SK-N-SH treated with all-trans-retinoic acid at 6 μM for 48 hours (cell line): ENCODE data around the gene JPH3.

Source experiments
- ATAC-seq: fragments of 200-7000 bp; cut with Tn5 transposase; 3 replicates; pipeline ENCODE4 v1.9.1; 2020; ENCODE audit warnings: mild to moderate bottlenecking, moderate library complexity
- ARNTL ChIP-seq: fragments of 450-650 bp; formaldehyde crosslinking; IDR thresholded peaks from 2 replicates; pipeline ENCODE4 v1.5.0; 2020; ENCODE audit warnings: low read depth, mild to moderate bottlenecking, moderate library complexity, borderline replicate concordance
- BACH2 ChIP-seq: fragments of 250-450 bp; sonication (Bioruptor Pico); IDR thresholded peaks from 2 replicates; pipeline ENCODE4 v1.9.0; 2021; ENCODE audit warnings: mild to moderate bottlenecking, borderline replicate concordance
- CSDC2 ChIP-seq: fragments of 250-450 bp; sonication (Bioruptor Pico); IDR thresholded peaks from 2 replicates; pipeline ENCODE4 v1.5.0; 2020; ENCODE audit warnings: mild to moderate bottlenecking, moderate library complexity
- ESRRG ChIP-seq: fragments of 250-450 bp; sonication (Bioruptor Pico); IDR thresholded peaks from 2 replicates; pipeline ENCODE4 v1.6.1; 2021; ENCODE audit warnings: mild to moderate bottlenecking
- GLIS3 ChIP-seq: fragments of 250-450 bp; sonication (Bioruptor Pico); IDR thresholded peaks from 2 replicates; pipeline ENCODE4 v1.5.0; 2020; ENCODE audit warnings: mild to moderate bottlenecking, moderate library complexity
- ISL1 ChIP-seq: fragments of 250-450 bp; sonication (Bioruptor Pico); IDR thresholded peaks from 2 replicates; pipeline ENCODE4 v2.1.2; 2022; ENCODE audit warnings: mild to moderate bottlenecking, moderate library complexity
- OSR1 ChIP-seq: fragments of 250-450 bp; sonication (Bioruptor Pico); IDR thresholded peaks from 2 replicates; pipeline ENCODE4 v1.8.0; 2022; ENCODE audit warnings: moderate library complexity, mild to moderate bottlenecking, inconsistent platforms
- PPARA ChIP-seq: fragments of 250-450 bp; sonication (Bioruptor Pico); IDR thresholded peaks from 2 replicates; pipeline ENCODE4 v1.5.0; 2020; ENCODE audit warnings: mild to moderate bottlenecking, borderline replicate concordance
- RARB ChIP-seq: fragments of 250-450 bp; sonication (Bioruptor Pico); IDR thresholded peaks from 2 replicates; pipeline ENCODE4 v1.8.0; 2021; ENCODE audit warnings: mild to moderate bottlenecking, moderate library complexity
- SNAI2 ChIP-seq: fragments of 250-450 bp; sonication (Bioruptor Pico); IDR thresholded peaks from 2 replicates; pipeline ENCODE4 v1.5.0; 2020; ENCODE audit warnings: mild to moderate bottlenecking, moderate library complexity
- TCF4 ChIP-seq: fragments of 250-450 bp; sonication (Bioruptor Pico); IDR thresholded peaks from 2 replicates; pipeline ENCODE4 v1.8.0; 2021; ENCODE audit warnings: mild to moderate bottlenecking, moderate library complexity, borderline replicate concordance
- TOX ChIP-seq: fragments of 250-450 bp; sonication (Bioruptor Pico); IDR thresholded peaks from 2 replicates; pipeline ENCODE4 v1.8.0; 2021; ENCODE audit warnings: mild to moderate bottlenecking, moderate library complexity, borderline replicate concordance
- ZC3H10 ChIP-seq: fragments of 250-450 bp; sonication (Bioruptor Pico); IDR thresholded peaks from 2 replicates; pipeline ENCODE4 v1.5.1; 2021; ENCODE audit warnings: mild to moderate bottlenecking, moderate library complexity
- ZFP3 ChIP-seq: fragments of 250-450 bp; sonication (Bioruptor Pico); IDR thresholded peaks from 2 replicates; pipeline ENCODE4 v1.5.0; 2020; ENCODE audit warnings: mild to moderate bottlenecking, moderate library complexity
- ZFP30 ChIP-seq: fragments of 450-650 bp; formaldehyde crosslinking; IDR thresholded peaks from 2 replicates; pipeline ENCODE4 v1.5.0; 2022; ENCODE audit warnings: mild to moderate bottlenecking, moderate library complexity
- ZNF565 ChIP-seq: fragments of 450-650 bp; formaldehyde crosslinking; conservative IDR thresholded peaks from 2 replicates; pipeline ENCODE4 v1.5.0; 2020; ENCODE audit warnings: low read depth, mild to moderate bottlenecking, moderate library complexity
- ZNF70 ChIP-seq: fragments of 450-650 bp; formaldehyde crosslinking; IDR thresholded peaks from 2 replicates; pipeline ENCODE4 v1.5.0; 2020; ENCODE audit warnings: mild to moderate bottlenecking, moderate library complexity
- ZNF8 ChIP-seq: fragments of 450-650 bp; formaldehyde crosslinking; IDR thresholded peaks from 2 replicates; pipeline ENCODE4 v1.5.0; 2020; ENCODE audit warnings: mild to moderate bottlenecking, moderate library complexity
- TF ChIP-seq, protein P1 (sequence below): fragments of 250-450 bp; sonication (Bioruptor Pico); IDR thresholded peaks from 2 replicates; pipeline ENCODE4 v1.5.1; 2020; ENCODE audit warnings: low read depth, mild to moderate bottlenecking, moderate library complexity
- TF ChIP-seq, protein P2 (sequence below): fragments of 250-450 bp; sonication (Bioruptor Pico); IDR thresholded peaks from 2 replicates; pipeline ENCODE4 v1.5.0; 2020; ENCODE audit warnings: mild to moderate bottlenecking, moderate library complexity
- TF ChIP-seq, protein P3 (sequence below): fragments of 250-450 bp; sonication (Bioruptor Pico); IDR thresholded peaks from 2 replicates; pipeline ENCODE4 v1.8.0; 2020; ENCODE audit warnings: mild to moderate bottlenecking, moderate library complexity, borderline replicate concordance
- TF ChIP-seq, protein P4 (sequence below): fragments of 250-450 bp; sonication (Bioruptor Pico); IDR thresholded peaks from 2 replicates; pipeline ENCODE4 v1.8.0; 2021; ENCODE audit warnings: low read depth, mild to moderate bottlenecking, moderate library complexity, borderline replicate concordance
- TF ChIP-seq, protein P5 (sequence below): fragments of 250-450 bp; sonication (Bioruptor Pico); IDR thresholded peaks from 2 replicates; pipeline ENCODE4 v1.5.1; 2021; ENCODE audit warnings: mild to moderate bottlenecking, moderate library complexity

Gene JPH3

DNA sequence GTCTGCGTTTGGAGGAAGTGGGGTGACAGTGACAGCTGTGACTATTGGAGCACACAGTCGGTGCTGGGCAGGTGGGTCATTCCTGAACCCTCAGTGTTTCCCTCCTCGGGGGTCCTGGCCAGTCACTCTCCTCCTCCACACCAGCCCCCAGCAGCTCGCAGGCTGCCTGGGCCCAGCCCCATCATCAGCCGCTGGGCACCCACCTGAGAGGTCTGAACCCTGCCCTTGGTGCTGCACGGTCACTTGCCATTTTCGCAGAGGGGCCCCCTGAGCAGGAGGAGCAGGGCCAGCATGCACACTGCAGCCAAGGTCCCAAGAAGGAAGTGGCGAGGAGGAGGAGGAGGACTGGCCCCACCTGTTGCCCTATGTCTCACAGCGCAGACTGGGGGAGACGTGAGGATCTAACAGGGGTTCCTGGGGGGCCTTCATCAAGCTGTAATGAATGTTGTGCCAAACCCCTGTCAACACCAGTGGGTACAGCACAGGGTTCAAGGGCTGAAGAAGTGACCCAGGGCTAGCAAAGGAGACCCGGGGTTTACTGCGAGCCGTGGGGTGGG, 23.0 kb downstream of the JPH3 start:
- no peak for ATAC-seq
- TF ChIP-seq ZNF70 (CRISPR knock-in tag) (no peak), CSDC2 (no peak), ZFP30 (CRISPR knock-in tag) (no peak), ZNF565 (CRISPR knock-in tag) (no peak), SNAI2 (CRISPR knock-in tag) (no peak), OSR1 (CRISPR knock-in tag) (no peak), ESRRG (CRISPR knock-in tag) (no peak)
- TF ChIP-seq, protein P1, sequence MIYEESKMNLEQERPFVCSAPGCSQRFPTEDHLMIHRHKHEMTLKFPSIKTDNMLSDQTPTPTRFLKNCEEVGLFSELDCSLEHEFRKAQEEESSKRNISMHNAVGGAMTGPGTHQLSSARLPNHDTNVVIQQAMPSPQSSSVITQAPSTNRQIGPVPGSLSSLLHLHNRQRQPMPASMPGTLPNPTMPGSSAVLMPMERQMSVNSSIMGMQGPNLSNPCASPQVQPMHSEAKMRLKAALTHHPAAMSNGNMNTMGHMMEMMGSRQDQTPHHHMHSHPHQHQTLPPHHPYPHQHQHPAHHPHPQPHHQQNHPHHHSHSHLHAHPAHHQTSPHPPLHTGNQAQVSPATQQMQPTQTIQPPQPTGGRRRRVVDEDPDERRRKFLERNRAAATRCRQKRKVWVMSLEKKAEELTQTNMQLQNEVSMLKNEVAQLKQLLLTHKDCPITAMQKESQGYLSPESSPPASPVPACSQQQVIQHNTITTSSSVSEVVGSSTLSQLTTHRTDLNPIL (CRISPR knock-in tag) = no peak

DNA sequence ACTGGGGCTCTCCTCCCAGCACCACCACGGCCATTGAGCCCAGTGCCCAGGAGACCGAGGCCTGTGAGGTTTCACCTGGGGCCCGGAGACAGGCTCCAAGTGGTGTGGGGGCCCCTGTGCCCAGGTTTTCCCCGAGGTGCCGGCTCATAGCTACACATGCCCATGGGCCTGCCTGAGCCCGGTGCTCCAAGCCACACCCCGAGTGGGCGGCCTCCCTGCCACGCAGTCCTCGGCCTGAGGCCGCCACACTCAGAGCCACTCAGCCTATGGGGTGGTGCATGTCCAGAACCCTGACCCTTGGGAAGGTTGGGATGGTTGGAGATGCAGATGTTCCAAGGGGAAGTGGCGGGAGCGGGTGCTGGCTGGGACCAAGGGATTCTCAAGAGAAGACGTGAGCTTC, 24.1 kb downstream of the JPH3 start:
- no peak for ATAC-seq
- TF ChIP-seq ESRRG (CRISPR knock-in tag) = no peak
- TF ChIP-seq, protein P2, sequence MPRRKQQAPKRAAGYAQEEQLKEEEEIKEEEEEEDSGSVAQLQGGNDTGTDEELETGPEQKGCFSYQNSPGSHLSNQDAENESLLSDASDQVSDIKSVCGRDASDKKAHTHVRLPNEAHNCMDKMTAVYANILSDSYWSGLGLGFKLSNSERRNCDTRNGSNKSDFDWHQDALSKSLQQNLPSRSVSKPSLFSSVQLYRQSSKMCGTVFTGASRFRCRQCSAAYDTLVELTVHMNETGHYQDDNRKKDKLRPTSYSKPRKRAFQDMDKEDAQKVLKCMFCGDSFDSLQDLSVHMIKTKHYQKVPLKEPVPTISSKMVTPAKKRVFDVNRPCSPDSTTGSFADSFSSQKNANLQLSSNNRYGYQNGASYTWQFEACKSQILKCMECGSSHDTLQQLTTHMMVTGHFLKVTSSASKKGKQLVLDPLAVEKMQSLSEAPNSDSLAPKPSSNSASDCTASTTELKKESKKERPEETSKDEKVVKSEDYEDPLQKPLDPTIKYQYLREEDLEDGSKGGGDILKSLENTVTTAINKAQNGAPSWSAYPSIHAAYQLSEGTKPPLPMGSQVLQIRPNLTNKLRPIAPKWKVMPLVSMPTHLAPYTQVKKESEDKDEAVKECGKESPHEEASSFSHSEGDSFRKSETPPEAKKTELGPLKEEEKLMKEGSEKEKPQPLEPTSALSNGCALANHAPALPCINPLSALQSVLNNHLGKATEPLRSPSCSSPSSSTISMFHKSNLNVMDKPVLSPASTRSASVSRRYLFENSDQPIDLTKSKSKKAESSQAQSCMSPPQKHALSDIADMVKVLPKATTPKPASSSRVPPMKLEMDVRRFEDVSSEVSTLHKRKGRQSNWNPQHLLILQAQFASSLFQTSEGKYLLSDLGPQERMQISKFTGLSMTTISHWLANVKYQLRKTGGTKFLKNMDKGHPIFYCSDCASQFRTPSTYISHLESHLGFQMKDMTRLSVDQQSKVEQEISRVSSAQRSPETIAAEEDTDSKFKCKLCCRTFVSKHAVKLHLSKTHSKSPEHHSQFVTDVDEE (CRISPR knock-in tag) = no peak
- TF ChIP-seq TOX (CRISPR knock-in tag) = no peak
- TF ChIP-seq ZFP30 (CRISPR knock-in tag) = no peak
- no peak for TF ChIP-seq PPARA
- TF ChIP-seq SNAI2 (CRISPR knock-in tag) = no peak
- no peak for TF ChIP-seq ZC3H10 (CRISPR knock-in tag)
- TF ChIP-seq CSDC2 = no peak
- no peak for TF ChIP-seq ISL1 (CRISPR knock-in tag)
- TF ChIP-seq, protein P3, sequence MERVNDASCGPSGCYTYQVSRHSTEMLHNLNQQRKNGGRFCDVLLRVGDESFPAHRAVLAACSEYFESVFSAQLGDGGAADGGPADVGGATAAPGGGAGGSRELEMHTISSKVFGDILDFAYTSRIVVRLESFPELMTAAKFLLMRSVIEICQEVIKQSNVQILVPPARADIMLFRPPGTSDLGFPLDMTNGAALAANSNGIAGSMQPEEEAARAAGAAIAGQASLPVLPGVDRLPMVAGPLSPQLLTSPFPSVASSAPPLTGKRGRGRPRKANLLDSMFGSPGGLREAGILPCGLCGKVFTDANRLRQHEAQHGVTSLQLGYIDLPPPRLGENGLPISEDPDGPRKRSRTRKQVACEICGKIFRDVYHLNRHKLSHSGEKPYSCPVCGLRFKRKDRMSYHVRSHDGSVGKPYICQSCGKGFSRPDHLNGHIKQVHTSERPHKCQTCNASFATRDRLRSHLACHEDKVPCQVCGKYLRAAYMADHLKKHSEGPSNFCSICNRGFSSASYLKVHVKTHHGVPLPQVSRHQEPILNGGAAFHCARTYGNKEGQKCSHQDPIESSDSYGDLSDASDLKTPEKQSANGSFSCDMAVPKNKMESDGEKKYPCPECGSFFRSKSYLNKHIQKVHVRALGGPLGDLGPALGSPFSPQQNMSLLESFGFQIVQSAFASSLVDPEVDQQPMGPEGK = no peak
- TF ChIP-seq ZFP3 = no peak
- TF ChIP-seq, protein P4, sequence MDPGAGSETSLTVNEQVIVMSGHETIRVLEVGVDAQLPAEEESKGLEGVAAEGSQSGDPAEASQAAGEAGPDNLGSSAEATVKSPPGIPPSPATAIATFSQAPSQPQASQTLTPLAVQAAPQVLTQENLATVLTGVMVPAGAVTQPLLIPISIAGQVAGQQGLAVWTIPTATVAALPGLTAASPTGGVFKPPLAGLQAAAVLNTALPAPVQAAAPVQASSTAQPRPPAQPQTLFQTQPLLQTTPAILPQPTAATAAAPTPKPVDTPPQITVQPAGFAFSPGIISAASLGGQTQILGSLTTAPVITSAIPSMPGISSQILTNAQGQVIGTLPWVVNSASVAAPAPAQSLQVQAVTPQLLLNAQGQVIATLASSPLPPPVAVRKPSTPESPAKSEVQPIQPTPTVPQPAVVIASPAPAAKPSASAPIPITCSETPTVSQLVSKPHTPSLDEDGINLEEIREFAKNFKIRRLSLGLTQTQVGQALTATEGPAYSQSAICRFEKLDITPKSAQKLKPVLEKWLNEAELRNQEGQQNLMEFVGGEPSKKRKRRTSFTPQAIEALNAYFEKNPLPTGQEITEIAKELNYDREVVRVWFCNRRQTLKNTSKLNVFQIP (CRISPR knock-in tag) = no peak
- TF ChIP-seq, protein P5, sequence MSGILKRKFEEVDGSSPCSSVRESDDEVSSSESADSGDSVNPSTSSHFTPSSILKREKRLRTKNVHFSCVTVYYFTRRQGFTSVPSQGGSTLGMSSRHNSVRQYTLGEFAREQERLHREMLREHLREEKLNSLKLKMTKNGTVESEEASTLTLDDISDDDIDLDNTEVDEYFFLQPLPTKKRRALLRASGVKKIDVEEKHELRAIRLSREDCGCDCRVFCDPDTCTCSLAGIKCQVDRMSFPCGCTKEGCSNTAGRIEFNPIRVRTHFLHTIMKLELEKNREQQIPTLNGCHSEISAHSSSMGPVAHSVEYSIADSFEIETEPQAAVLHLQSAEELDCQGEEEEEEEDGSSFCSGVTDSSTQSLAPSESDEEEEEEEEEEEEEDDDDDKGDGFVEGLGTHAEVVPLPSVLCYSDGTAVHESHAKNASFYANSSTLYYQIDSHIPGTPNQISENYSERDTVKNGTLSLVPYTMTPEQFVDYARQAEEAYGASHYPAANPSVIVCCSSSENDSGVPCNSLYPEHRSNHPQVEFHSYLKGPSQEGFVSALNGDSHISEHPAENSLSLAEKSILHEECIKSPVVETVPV = no peak
- TF ChIP-seq GLIS3 (CRISPR knock-in tag) = no peak
- TF ChIP-seq BACH2 (CRISPR knock-in tag) = no peak
- no peak for TF ChIP-seq OSR1 (CRISPR knock-in tag)
- no peak for TF ChIP-seq ZNF565 (CRISPR knock-in tag)
- TF ChIP-seq ARNTL (CRISPR knock-in tag) = no peak
- no peak for TF ChIP-seq ZNF8 (CRISPR knock-in tag)

DNA sequence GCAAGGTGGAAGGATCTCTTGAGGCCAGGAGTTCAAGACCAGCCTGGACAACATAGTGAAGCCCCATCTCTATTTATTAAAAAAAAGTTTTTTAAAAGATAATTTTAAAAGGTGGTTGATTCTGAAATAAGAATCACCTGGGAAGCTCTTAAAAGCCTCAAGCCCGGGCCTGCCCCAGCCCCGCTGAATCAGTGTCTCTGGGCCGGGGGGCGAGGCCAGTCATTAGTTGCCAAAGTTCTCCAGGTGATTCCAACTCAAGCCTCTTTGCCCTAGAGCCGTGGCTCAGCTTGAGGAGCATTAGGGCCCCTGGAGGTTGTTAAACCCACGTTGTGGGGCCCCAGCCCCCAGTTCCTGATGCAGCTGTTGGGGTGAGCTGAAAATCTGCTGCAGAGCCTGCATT, 24.6 kb downstream of the JPH3 start:
- no peak for ATAC-seq
- TF ChIP-seq, protein P3 = no peak
- TF ChIP-seq ZNF70 (CRISPR knock-in tag) = no peak
- TF ChIP-seq ZNF8 (CRISPR knock-in tag) = no peak
- TF ChIP-seq, protein P5 = no peak
- TF ChIP-seq TCF4 (CRISPR knock-in tag) = no peak
- TF ChIP-seq RARB (CRISPR knock-in tag) = no peak
- TF ChIP-seq, protein P2 (CRISPR knock-in tag) = no peak
- TF ChIP-seq GLIS3 (CRISPR knock-in tag) = no peak
- no peak for TF ChIP-seq ZC3H10 (CRISPR knock-in tag)
